Trophoblast cell (in vitro differentiated cells and primary cell): ENCODE data around the gene LRRC2.

ENCODE experiments used
- DNase-seq, 2 donors: peaks; one replicate each; pipeline ENCODE4 v3.0.0-alpha.2; 2016
- H2AFZ ChIP-seq: 2 replicates; pipeline ENCODE4 v1.6.1; 2013; ENCODE audit warnings: low read length, moderate library complexity, mild to moderate bottlenecking; ENCODE audit not compliant: insufficient read depth, poor library complexity
- H2AK5ac ChIP-seq: 2 replicates; pipeline ENCODE4 v1.6.1; 2013; ENCODE audit warnings: mild to moderate bottlenecking, low read length
- H2BK120ac ChIP-seq: 2 replicates; pipeline ENCODE4 v1.6.1; 2013; ENCODE audit warnings: low read length, mild to moderate bottlenecking, moderate library complexity; ENCODE audit not compliant: insufficient read depth, poor library complexity
- H2BK12ac ChIP-seq: 2 replicates; pipeline ENCODE4 v1.6.1; 2013; ENCODE audit warnings: mild to moderate bottlenecking, low read length, moderate library complexity
- H2BK5ac ChIP-seq: 2 replicates; pipeline ENCODE4 v1.6.1; 2013; ENCODE audit warnings: low read length, low read depth, moderate library complexity, mild to moderate bottlenecking; ENCODE audit not compliant: poor library complexity
- H3K14ac ChIP-seq: 2 replicates; pipeline ENCODE4 v1.6.1; 2013; ENCODE audit warnings: mild to moderate bottlenecking, low read length
- H3K18ac ChIP-seq: 2 replicates; pipeline ENCODE4 v1.6.1; 2013; ENCODE audit warnings: mild to moderate bottlenecking, low read length
- H3K23ac ChIP-seq: 2 replicates; pipeline ENCODE4 v1.6.1; 2013; ENCODE audit warnings: low read length
- H3K27ac ChIP-seq: 2 replicates; pipeline ENCODE4 v1.5.1; 2013; ENCODE audit warnings: low read depth, mild to moderate bottlenecking, inconsistent platforms, low read length, moderate library complexity
- H3K27me3 ChIP-seq: 2 replicates; pipeline ENCODE4 v1.6.1; 2013; ENCODE audit warnings: inconsistent platforms, mild to moderate bottlenecking, low read length, moderate library complexity; ENCODE audit not compliant: insufficient read depth
- H3K36me3 ChIP-seq, 2 experiments: 1 replicate in 1 of 2; 2 replicates in 1 of 2; pipeline ENCODE4 v1.6.1; 2013; ENCODE audit warnings: low read length in 2 of 2, mild to moderate bottlenecking in 2 of 2, moderate library complexity in 1 of 2; ENCODE audit not compliant: insufficient read depth in 2 of 2, control insufficient read depth in 1 of 2
- H3K4ac ChIP-seq: 2 replicates; pipeline ENCODE4 v1.6.1; 2013; ENCODE audit warnings: low read depth, mild to moderate bottlenecking, low read length, moderate library complexity
- H3K4me1 ChIP-seq, 2 experiments: 1 replicate in 1 of 2; 2 replicates in 1 of 2; pipeline ENCODE4 v1.6.1; 2013; ENCODE audit warnings: low read length in 2 of 2, mild to moderate bottlenecking in 2 of 2, moderate library complexity in 1 of 2; ENCODE audit not compliant: insufficient read depth in 2 of 2, control insufficient read depth in 1 of 2
- H3K4me2 ChIP-seq: 2 replicates; pipeline ENCODE4 v1.6.1; 2013; ENCODE audit warnings: inconsistent platforms, mild to moderate bottlenecking, low read length, moderate library complexity
- H3K4me3 ChIP-seq: 2 replicates; pipeline ENCODE4 v1.5.1; 2013; ENCODE audit warnings: mild to moderate bottlenecking, low read depth, low read length, inconsistent platforms
- H3K79me1 ChIP-seq: one replicate; pipeline ENCODE4 v1.6.1; 2013; ENCODE audit warnings: low read length
- H3K79me2 ChIP-seq: 2 replicates; pipeline ENCODE4 v1.6.1; 2013; ENCODE audit warnings: low read length, mild to moderate bottlenecking; ENCODE audit not compliant: control insufficient read depth, insufficient read depth, poor library complexity
- H3K9ac ChIP-seq: 2 replicates; pipeline ENCODE4 v1.6.1; 2013; ENCODE audit warnings: mild to moderate bottlenecking, low read length
- H3K9me3 ChIP-seq: 2 replicates; pipeline ENCODE4 v1.6.1; 2013; ENCODE audit warnings: low read depth, mild to moderate bottlenecking, control low read depth, inconsistent platforms, low read length; ENCODE audit not compliant: insufficient read depth
- H4K12ac ChIP-seq: 2 replicates; pipeline ENCODE4 v1.6.1; 2013; ENCODE audit warnings: low read depth, mild to moderate bottlenecking, low read length, moderate library complexity
- H4K8ac ChIP-seq: 2 replicates; pipeline ENCODE4 v1.6.1; 2013; ENCODE audit warnings: low read depth, mild to moderate bottlenecking, low read length, moderate library complexity
- H4K91ac ChIP-seq: one replicate; pipeline ENCODE4 v1.6.1; 2013; ENCODE audit warnings: low read depth, mild to moderate bottlenecking, low read length, moderate library complexity
- WGBS: extraction: QIAGEN DNeasy Blood & Tissue Kit; methylation state at CpG from one replicate; pipeline ENCODE4 v1.1.7; 2013; ENCODE audit warnings: missing lambda C conversion rate; ENCODE audit not compliant: insufficient read length, insufficient coverage; ENCODE audit errors: extremely low coverage; 5-methylcytosine and 5-hydroxymethylcytosine counted together

The LRRC2 gene

GRCh38 chr3:46469680-46470357 is 96.3 kb downstream of the LRRC2 start:
- Histone ChIP-seq H3K14ac (no peak overlapping the region), H3K9ac (no peak overlapping the region), H3K27me3 (no peaks in the 10 kb centered on the region), H2BK12ac (no peak overlapping the region), H3K18ac (no peak overlapping the region), H3K27ac (no peak overlapping the region), H3K4me1 (no peaks in the 10 kb centered on the region), H4K91ac (no peak overlapping the region), H4K8ac (no peak overlapping the region), H3K4me2 (no peak overlapping the region), H3K23ac (no peak overlapping the region), H3K9me3 (no peaks in the 10 kb centered on the region), H2BK5ac (no peak overlapping the region), H3K4me3 (no peak overlapping the region), H3K79me1 (no peaks in the 10 kb centered on the region), H4K12ac (no peak overlapping the region), H3K79me2 (no peaks in the 10 kb centered on the region), H2BK120ac (no peak overlapping the region), H2AFZ (no peak overlapping the region), H2AK5ac (no peak overlapping the region), H3K36me3 (no peaks in the 10 kb centered on the region), H3K4ac (no peak overlapping the region)
- DNase-seq, result no peak
- no CpG with 5 or more reads among the region's 3 CpGs for WGBS

DNA sequence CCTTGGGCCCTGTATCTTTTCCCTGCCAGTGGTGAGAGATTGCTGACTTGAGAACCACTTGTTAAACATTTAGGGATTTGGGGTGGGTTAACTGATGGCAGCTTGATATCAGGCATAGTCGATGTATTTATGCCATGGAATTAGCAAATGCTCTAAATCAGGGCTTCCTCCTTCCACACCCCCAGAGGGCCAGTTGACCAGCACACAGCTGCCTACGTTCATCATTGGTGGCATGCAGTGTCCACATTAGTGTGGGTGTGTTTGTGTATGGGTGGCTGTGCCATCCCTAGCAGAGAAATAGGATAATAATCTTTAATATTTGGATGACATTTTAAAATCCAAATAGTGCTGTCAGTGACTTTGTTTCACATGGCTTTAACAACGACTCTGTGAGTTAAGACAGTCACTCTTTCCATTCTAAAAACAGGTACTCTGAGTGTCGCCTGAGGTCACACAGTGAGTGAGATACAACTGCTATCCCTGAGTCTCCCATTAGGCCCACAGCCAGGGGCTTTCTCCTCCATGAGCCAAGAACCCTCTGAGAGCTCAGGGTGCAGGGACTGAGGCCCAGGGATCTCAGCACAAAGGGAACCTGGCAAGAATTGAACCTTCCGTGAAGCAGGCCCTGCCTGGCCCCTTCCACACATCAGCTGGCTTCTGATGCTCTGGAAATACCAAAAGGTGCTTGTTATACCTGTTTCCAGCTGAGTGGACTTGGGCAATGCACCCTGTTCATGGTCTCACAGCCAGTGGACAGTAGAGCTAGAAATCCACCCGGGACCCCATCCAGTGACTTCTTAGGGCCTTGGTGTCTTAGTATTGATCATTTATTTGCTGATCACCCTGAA is 97.1 kb downstream of the LRRC2 start:
- Histone ChIP-seq H3K4me2 (no peak overlapping the region), H3K18ac (no peak overlapping the region), H3K27me3 (peaks cover 6% of the 10 kb centered on the region), H3K27ac (no peak overlapping the region), H2AK5ac (no peak overlapping the region), H3K9me3 (no peaks in the 10 kb centered on the region), H3K4me3 (no peak overlapping the region), H2AFZ (no peak overlapping the region), H3K4me1 (no peaks in the 10 kb centered on the region), H3K9ac (no peak overlapping the region), H3K36me3 (no peaks in the 10 kb centered on the region), H3K14ac (no peak overlapping the region), H2BK120ac (no peak overlapping the region), H4K12ac (no peak overlapping the region), H4K91ac (no peak overlapping the region), H3K79me1 (no peaks in the 10 kb centered on the region), H2BK12ac (no peak overlapping the region), H3K4ac (no peak overlapping the region), H3K79me2 (no peaks in the 10 kb centered on the region), H3K23ac (no peak overlapping the region), H2BK5ac (no peak overlapping the region), H4K8ac (no peak overlapping the region)
- DNase-seq, result no peak
- no CpG with 5 or more reads among the region's 6 CpGs for WGBS

- H3K9me3 ChIP-seq, result peaks cover 2% of the 10 kb centered on the region
- no peak overlapping the region for H3K18ac ChIP-seq
- H3K4me2 ChIP-seq, result no peak overlapping the region
- no peak overlapping the region for H2BK120ac ChIP-seq
- H2AK5ac ChIP-seq, result no peak overlapping the region
- H3K27ac ChIP-seq, result no peak overlapping the region
- H4K91ac ChIP-seq, result no peak overlapping the region
- H3K79me2 ChIP-seq, result no peaks in the 10 kb centered on the region
- no peak overlapping the region for H2BK12ac ChIP-seq
- no peaks in the 10 kb centered on the region for H3K4me1 ChIP-seq
- no peaks in the 10 kb centered on the region for H3K79me1 ChIP-seq
- H3K9ac ChIP-seq, result no peak overlapping the region
- H3K23ac ChIP-seq, result no peak overlapping the region
- no peaks in the 10 kb centered on the region for H3K36me3 ChIP-seq
- WGBS, result no CpG with 5 or more reads among the region's 4 CpGs
- no peak overlapping the region for H3K4ac ChIP-seq
- no peak overlapping the region for H2AFZ ChIP-seq
- no peak for DNase-seq
- H2BK5ac ChIP-seq, result no peak overlapping the region
- no peak overlapping the region for H3K14ac ChIP-seq
- H4K12ac ChIP-seq, result no peak overlapping the region
- H4K8ac ChIP-seq, result no peak overlapping the region
- H3K27me3 ChIP-seq, result peaks cover 6% of the 10 kb centered on the region
- no peak overlapping the region for H3K4me3 ChIP-seq
Measured at GRCh38 chr3:46467562-46467961, 98.5 kb downstream of the LRRC2 start.

GRCh38 chr3:46466871-46467403 is 99.2 kb downstream of the LRRC2 start:
- Histone ChIP-seq H4K91ac (no peak overlapping the region), H3K36me3 (no peaks in the 10 kb centered on the region), H2BK120ac (no peak overlapping the region), H2BK12ac (no peak overlapping the region), H4K12ac (no peak overlapping the region), H3K4me3 (no peak overlapping the region), H3K79me1 (no peaks in the 10 kb centered on the region), H3K79me2 (no peaks in the 10 kb centered on the region), H2AK5ac (no peak overlapping the region), H4K8ac (no peak overlapping the region), H3K4ac (no peak overlapping the region), H3K27me3 (peaks cover 6% of the 10 kb centered on the region), H3K9me3 (peaks cover 2% of the 10 kb centered on the region), H3K14ac (no peak overlapping the region), H3K9ac (no peak overlapping the region), H3K23ac (no peak overlapping the region), H2BK5ac (no peak overlapping the region), H2AFZ (no peak overlapping the region), H3K18ac (no peak overlapping the region), H3K4me2 (no peak overlapping the region), H3K4me1 (no peaks in the 10 kb centered on the region), H3K27ac (no peak overlapping the region)
- DNase-seq, result no peak
- no CpG with 5 or more reads among the region's 1 CpG for WGBS
